ENCODE measurements around the gene B3GAT2.
A peak's percentile ranks its signal among the peaks of the same experiment; 100 is the strongest.
"Not testable (repeated sequence)": the region's sequence is repeated elsewhere in the genome, so short reads cannot be mapped to it uniquely, and the experiment has no call there.

The B3GAT2 gene

GRCh38 chr6:70952608-70953165 lies 4.2 kb downstream of the B3GAT2 start:
- Histone ChIP-seq H3K36me3 (ENCODE audit: control insufficient read depth in 2 of 2, insufficient read depth in 1 of 2, low read length in 2 of 2) (no peaks in the 10 kb centered on the region), H3K4me3 (ENCODE audit: low read depth, low read length) (no peak overlapping the region), H3K27ac (ENCODE audit: extremely low read depth, low read depth, low read length) (no peak overlapping the region), H3K9me3 (ENCODE audit: control insufficient read depth, insufficient read depth, low read depth, low read length) (no peaks in the 10 kb centered on the region), H3K4me1 (ENCODE audit: control insufficient read depth, insufficient read depth, low read length) (no peaks in the 10 kb centered on the region)
- TF ChIP-seq ZBTB17 (tag by site-specific recombination; IDR thresholded peaks at IDR 0.05) (0 out of 2 replicates have a peak, but pooled peaks have one; percentile 32), ZNF23 (tag by site-specific recombination; IDR thresholded peaks at IDR 0.05; ENCODE audit: borderline replicate concordance) (no peak), ZEB2 (tag by site-specific recombination; IDR thresholded peaks at IDR 0.05) (no peak)
- CTCF ChIA-PET: interaction anchor here (0.7 to 2.0 kb wide), 9 partner anchors 16 to 732 kb away, joined by 3 to 7 read pairs (median 3); no protein-coding TSS in a partner anchor
- POLR2A ChIA-PET: no interaction called here

GRCh38 chr6:70944321-70944720 lies 12.5 kb downstream of the B3GAT2 start:
- CTCF ChIA-PET; H3K27ac ChIP-seq (ENCODE audit: extremely low read depth, low read depth, low read length); H3K9me3 ChIP-seq (ENCODE audit: control insufficient read depth, insufficient read depth, low read depth, low read length); H3K4me1 ChIP-seq (ENCODE audit: control insufficient read depth, insufficient read depth, low read length); H3K4me3 ChIP-seq (ENCODE audit: low read depth, low read length); POLR2A ChIA-PET; H3K36me3 ChIP-seq (ENCODE audit: control insufficient read depth in 2 of 2, insufficient read depth in 1 of 2, low read length in 2 of 2): not testable (repeated sequence)

GRCh38 chr6:70933853-70934252 lies 23.0 kb downstream of the B3GAT2 start:
- TF ChIP-seq ZNF391 (tag by site-specific recombination; IDR thresholded peaks at IDR 0.05; ENCODE audit: borderline replicate concordance, low read depth): no peak
- no peak for TF ChIP-seq ATF2 (tag by site-specific recombination; IDR thresholded peaks at IDR 0.05; ENCODE audit: low read depth)
- TF ChIP-seq ZBTB49 (tag by site-specific recombination; IDR thresholded peaks at IDR 0.05; ENCODE audit: low read depth): no peak
- no peak for TF ChIP-seq ZNF302 (tag by site-specific recombination; IDR thresholded peaks at IDR 0.05; ENCODE audit: low read depth)
- TF ChIP-seq WT1 (tag by site-specific recombination; IDR thresholded peaks at IDR 0.05): no peak
- no peak for TF ChIP-seq OSR2 (tag by site-specific recombination; IDR thresholded peaks at IDR 0.05)
- TF ChIP-seq REST (tag by site-specific recombination; IDR thresholded peaks at IDR 0.05): no peak
- TF ChIP-seq KLF8 (tag by site-specific recombination; IDR thresholded peaks at IDR 0.05): no peak
- TF ChIP-seq SETDB1 (IDR thresholded peaks at IDR 0.05; ENCODE audit: insufficient read length, low read length): no peak
- TF ChIP-seq ZNF529 (tag by site-specific recombination; IDR thresholded peaks at IDR 0.05; ENCODE audit: insufficient replicate concordance): no peak
- H3K27ac ChIP-seq (ENCODE audit: extremely low read depth, low read depth, low read length): no peak overlapping the region
- H3K4me1 ChIP-seq (ENCODE audit: control insufficient read depth, insufficient read depth, low read length): no peaks in the 10 kb centered on the region
- no peaks in the 10 kb centered on the region for H3K9me3 ChIP-seq (ENCODE audit: control insufficient read depth, insufficient read depth, low read depth, low read length)
- no peaks in the 10 kb centered on the region for H3K36me3 ChIP-seq (ENCODE audit: control insufficient read depth in 2 of 2, insufficient read depth in 1 of 2, low read length in 2 of 2)
- POLR2A ChIA-PET: no interaction called here
- CTCF ChIA-PET: interaction anchor here (0.6 to 1.7 kb wide), 3 partner anchors 39 to 950 kb away, joined by 4 read pairs; no protein-coding TSS in a partner anchor
- H3K4me3 ChIP-seq (ENCODE audit: low read depth, low read length): no peak overlapping the region
